ENCODE measurements around the gene PROK1. TPM values are rescaled to one million over a fixed set of nuclear protein-coding genes. Genes with fewer than 3 reads are reported as not detected.

Gene PROK1
- total and polyA plus RNA-seq, 2 of the 13 experiments (the other 11 are each of a cell fraction or from before 2014, with no cell fraction given), result 0.07 TPM; not detected in 1

GRCh38 chr1:110440877-110441276, 10.1 kb upstream of the PROK1 start:
- no TSS peak for BruUV-seq (replicated peaks)
- no peaks in the 10 kb centered on the region for H3K36me3 ChIP-seq (replicated peaks in 1 of 2; ENCODE audit: control insufficient read depth in 1 of 2, insufficient read depth in 2 of 2, low read length in 2 of 2)
- no peak overlapping the region for H3K9ac ChIP-seq (ENCODE audit: insufficient read depth, low read depth, low read length)
- DNase-seq (ENCODE audit: low spot score), result no peak
- H4K20me1 ChIP-seq (ENCODE audit: insufficient read depth, low read length), result no peaks in the 10 kb centered on the region
- CTCF ChIA-PET (ENCODE audit: low intra/inter-chr PET ratio, low total read pairs), result no interaction called here
- intact Hi-C loops (cut with micrococcal nuclease; ENCODE audit: unreplicated experiment), result no loop called here
- TF ChIP-seq TEAD3 (CRISPR knock-in tag; optimal IDR thresholded peaks at IDR 0.05; ENCODE audit: borderline replicate concordance) (peak; percentile 15), ZNF543 (CRISPR knock-in tag; IDR thresholded peaks at IDR 0.05) (no peak), CEBPB (IDR thresholded peaks at IDR 0.05; ENCODE audit: borderline replicate concordance, low read depth, low read length) (peak; percentile 70), CEBPG (CRISPR knock-in tag; IDR thresholded peaks at IDR 0.05) (peak; percentile 44; the same call in 1 of the 2 replicates)
- in situ Hi-C loops (cut with HindIII; ENCODE audit: extremely low pct_ligation_motif_present, low pct_unique_long_range_greater_than_20kb), result no loop called here
- no peak overlapping the region for H3K4me2 ChIP-seq (ENCODE audit: low read depth, low read length)
- no peak overlapping the region for H2AFZ ChIP-seq (ENCODE audit: low read length)
- no peak overlapping the region for H3K4me3 ChIP-seq (replicated peaks in 1 of 3; ENCODE audit: insufficient read depth in 1 of 3, low read depth in 2 of 3, low read length in 3 of 3)
- H3K27me3 ChIP-seq (ENCODE audit: control insufficient read depth in 1 of 2, insufficient read depth in 2 of 2, low read length in 2 of 2), result peaks cover 1 to 12% of the 10 kb centered on the region in 2 experiments; a peak in 3 of 5 replicates
- no peaks in the 10 kb centered on the region for H3K79me2 ChIP-seq (ENCODE audit: insufficient read depth, low read length)
- H3K4me1 ChIP-seq (ENCODE audit: insufficient read depth, low read length), result no peaks in the 10 kb centered on the region
- no peak for FAIRE-seq
- ATAC-seq, result no peak
- H3K9me3 ChIP-seq (ENCODE audit: low read length), result no peaks in the 10 kb centered on the region
- no peak overlapping the region for H3K27ac ChIP-seq (ENCODE audit: extremely low read length, insufficient read depth, low read length)
- WGBS (ENCODE audit: low lambda C conversion rate), result no CpG with 5 or more reads among the region's 3 CpGs
- POLR2A ChIA-PET, result no interaction called here

GRCh38 chr1:110441888-110442287, 9.1 kb upstream of the PROK1 start:
- no TSS peak for BruUV-seq (replicated peaks)
- H3K27ac ChIP-seq (ENCODE audit: extremely low read length, insufficient read depth, low read length), result no peak overlapping the region
- POLR2A ChIA-PET, result no interaction called here
- TF ChIP-seq XRCC5 (optimal IDR thresholded peaks at IDR 0.05; ENCODE audit: low read length) (no peak), HNF1B (CRISPR knock-in tag; IDR thresholded peaks at IDR 0.05) (no peak), SIX4 (CRISPR knock-in tag; IDR thresholded peaks at IDR 0.05) (no peak), AHDC1 (CRISPR knock-in tag; IDR thresholded peaks at IDR 0.05; ENCODE audit: borderline replicate concordance) (no peak), ZNF737 (CRISPR knock-in tag; IDR thresholded peaks at IDR 0.05; ENCODE audit: borderline replicate concordance) (no peak), ZNF710 (CRISPR knock-in tag; IDR thresholded peaks at IDR 0.05; ENCODE audit: borderline replicate concordance) (no peak), NKX3-1 (CRISPR knock-in tag; IDR thresholded peaks at IDR 0.05) (no peak)

More at GRCh38 chr1:110441888-110442287, 9.1 kb upstream of the PROK1 start:
- in situ Hi-C loops (cut with HindIII; ENCODE audit: extremely low pct_ligation_motif_present, low pct_unique_long_range_greater_than_20kb), result no loop called here
- Histone ChIP-seq H3K4me1 (ENCODE audit: insufficient read depth, low read length) (no peaks in the 10 kb centered on the region), H3K27me3 (ENCODE audit: control insufficient read depth in 1 of 2, insufficient read depth in 2 of 2, low read length in 2 of 2) (peaks cover 1 to 6% of the 10 kb centered on the region in 2 experiments; a peak in 2 of 5 replicates), H2AFZ (ENCODE audit: low read length) (no peak overlapping the region), H3K36me3 (replicated peaks in 1 of 2; ENCODE audit: control insufficient read depth in 1 of 2, insufficient read depth in 2 of 2, low read length in 2 of 2) (no peaks in the 10 kb centered on the region), H4K20me1 (ENCODE audit: insufficient read depth, low read length) (no peaks in the 10 kb centered on the region), H3K4me3 (replicated peaks in 1 of 3; ENCODE audit: insufficient read depth in 1 of 3, low read depth in 2 of 3, low read length in 3 of 3) (no peak overlapping the region), H3K9ac (ENCODE audit: insufficient read depth, low read depth, low read length) (no peak overlapping the region), H3K4me2 (ENCODE audit: low read depth, low read length) (no peak overlapping the region), H3K9me3 (ENCODE audit: low read length) (no peaks in the 10 kb centered on the region), H3K79me2 (ENCODE audit: insufficient read depth, low read length) (no peaks in the 10 kb centered on the region)
- intact Hi-C loops (cut with micrococcal nuclease; ENCODE audit: unreplicated experiment), result no loop called here
- ATAC-seq (no peak), DNase-seq (ENCODE audit: low spot score) (no peak), FAIRE-seq (no peak)
- CTCF ChIA-PET (ENCODE audit: low intra/inter-chr PET ratio, low total read pairs), result no interaction called here
